HG03095 (cell line): ENCODE data around the gene THEM5.
"Not testable (repeated sequence)": the region's sequence is repeated elsewhere in the genome, so short reads cannot be mapped to it uniquely, and the experiment has no call there.

Source experiments
- ATAC-seq: cut with Tn5 transposase; IDR thresholded peaks from one replicate; pipeline ENCODE4 v1.9.1; 2021; ENCODE audit warnings: moderate library complexity; ENCODE audit not compliant: unreplicated experiment

The THEM5 gene

DNA sequence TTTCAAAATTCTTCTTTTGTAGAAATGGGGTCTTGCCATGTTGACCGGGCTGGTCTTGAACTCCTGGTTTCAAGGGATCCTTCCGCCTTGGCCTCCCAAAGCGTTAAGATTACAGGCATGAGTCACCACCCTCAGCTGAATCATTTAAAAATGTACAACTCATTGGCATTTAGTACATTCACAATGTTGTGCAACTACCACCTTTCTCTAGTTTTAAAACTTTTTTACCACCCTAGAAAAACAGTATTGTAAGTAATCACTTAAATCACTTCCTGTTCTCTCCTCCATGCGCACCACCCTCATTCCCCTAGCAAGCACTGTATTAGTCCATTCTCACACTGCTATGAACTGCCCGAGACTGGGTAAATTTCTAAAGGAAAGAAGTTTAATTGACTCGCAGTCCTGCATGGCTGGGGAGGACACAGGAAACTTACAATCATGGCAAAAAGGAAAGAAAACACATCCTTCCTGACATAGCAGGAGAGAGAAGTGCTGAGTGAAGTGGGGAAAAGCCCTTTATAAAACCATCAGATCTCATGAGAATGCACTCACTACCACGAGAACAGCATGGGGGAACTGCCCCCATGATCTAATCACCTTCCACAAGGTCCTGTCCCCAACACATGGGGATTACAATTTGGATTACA is 14.4 kb upstream of the THEM5 start:
- no peak for ATAC-seq

DNA sequence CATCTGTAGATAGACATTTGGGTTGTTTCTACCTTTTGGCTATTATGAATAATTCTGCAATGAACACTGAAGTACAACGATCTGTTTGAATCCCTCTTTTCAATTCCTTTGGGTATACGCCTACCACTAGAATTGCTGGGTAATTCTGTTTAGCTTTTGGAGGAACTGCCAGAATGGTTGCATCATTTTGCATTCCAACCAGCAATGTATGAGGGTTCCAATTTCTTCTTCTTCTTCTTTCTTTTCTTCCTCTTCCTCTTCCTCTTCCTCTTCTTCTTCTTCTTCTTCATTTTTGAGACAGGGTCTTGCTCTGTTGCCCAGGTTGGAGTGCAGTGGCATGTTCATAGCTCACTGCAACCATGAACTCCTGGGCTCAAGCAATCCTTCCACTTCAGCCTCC is 13.8 kb upstream of the THEM5 start:
- ATAC-seq: no peak

- ATAC-seq: no peak
Measured at GRCh38 chr1:151864411-151864810, 10.9 kb upstream of the THEM5 start.

- ATAC-seq: no peak
Measured at GRCh38 chr1:151862604-151863003, 9.1 kb upstream of the THEM5 start.

GRCh38 chr1:151860504-151861187 is 7.1 kb upstream of the THEM5 start:
- no peak for ATAC-seq

GRCh38 chr1:151859891-151860293 is 6.4 kb upstream of the THEM5 start:
- ATAC-seq: no peak

DNA sequence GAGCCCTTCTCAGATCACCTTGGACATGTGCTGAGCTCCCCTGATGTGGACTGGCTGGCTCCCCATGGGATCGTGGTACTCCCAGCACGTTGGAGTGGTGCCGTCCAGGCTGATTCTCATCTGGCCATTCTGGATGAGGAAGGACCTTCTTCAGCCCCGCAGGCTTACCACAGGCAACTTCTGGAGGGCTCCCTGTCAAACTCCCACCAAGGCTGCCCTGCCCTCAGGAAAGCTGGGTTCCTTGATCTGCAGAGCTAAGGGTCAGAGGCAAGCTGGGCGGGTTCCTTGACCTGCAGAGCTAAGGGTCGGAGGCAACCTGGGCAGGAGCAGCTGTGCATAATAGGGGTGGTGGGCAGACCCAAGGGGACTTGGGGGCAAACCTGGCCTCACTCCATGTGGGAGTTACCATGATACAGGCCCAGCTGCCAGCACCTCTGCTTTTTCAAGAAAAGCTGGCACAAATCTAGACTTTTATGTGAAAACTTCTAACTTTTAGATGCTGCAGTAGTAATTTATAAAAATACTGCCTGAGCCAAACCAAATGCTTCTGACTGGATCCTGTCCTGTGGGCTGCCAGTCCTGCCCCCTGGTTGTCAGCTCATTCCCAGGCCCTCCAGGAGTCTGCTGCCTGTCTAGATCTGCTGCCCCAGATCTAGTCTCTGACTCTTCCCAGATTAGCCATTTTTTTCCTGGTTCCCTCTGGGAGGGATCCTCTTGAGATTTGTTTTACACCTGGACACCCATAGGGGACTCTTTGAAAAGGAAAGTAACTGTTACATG is 5.6 kb upstream of the THEM5 start:
- ATAC-seq: no peak

DNA sequence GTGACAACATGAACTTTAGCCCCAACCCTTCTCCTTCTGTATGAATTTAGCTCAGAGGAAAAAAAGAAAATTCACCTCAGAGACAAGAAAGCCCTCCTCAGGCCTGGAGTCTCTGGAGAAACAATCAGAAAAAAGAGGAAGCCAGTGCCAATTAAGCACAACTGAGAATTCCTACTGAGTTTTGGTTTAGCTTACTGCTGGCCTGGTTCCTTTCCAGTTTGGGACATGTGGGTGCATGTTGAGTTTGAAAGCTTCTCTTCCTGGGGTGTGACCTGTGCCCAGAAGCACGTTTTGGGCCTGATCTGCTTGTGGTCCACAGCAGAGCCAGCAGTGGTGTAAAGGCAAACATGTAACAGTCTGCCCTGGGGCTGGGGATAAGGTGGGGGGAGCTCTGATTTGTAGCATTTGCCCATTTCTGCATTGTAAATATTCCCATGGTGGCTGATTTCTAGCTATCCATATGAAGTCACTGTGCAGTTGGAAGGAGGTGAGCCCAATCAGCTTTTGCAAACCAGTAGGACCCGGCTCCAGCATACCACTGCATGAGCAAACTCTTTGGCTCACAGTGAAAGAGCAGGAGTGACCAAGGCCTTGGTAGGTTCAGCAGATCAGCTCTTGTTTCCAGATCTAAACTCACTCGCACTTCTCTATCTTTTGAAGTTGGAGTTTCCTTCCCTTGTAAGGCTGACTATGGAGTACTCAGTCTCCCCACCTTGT is 4.7 kb upstream of the THEM5 start:
- ATAC-seq: no peak

GRCh38 chr1:151855933-151856332 is 2.4 kb upstream of the THEM5 start:
- no peak for ATAC-seq

DNA sequence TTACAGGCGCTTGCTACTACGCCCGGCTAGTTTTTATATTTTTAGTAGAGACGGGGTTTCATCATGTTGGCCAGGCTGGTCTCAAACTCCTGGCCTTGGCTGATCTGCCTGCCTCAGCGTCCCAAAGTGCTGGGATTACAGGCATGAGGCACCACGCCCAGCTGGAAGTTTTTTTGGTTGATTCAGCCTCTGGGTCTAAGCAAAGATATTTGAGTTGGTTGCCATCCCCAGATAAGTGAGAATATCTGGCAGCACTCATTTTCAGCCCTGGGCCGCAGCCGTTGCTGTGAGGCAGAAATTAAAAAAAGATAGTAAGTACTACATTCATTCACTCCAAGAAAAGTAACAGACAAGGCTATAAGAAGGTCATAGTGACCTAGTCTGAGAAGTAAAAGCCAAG is 2.0 kb upstream of the THEM5 start:
- ATAC-seq: not testable (repeated sequence)

DNA sequence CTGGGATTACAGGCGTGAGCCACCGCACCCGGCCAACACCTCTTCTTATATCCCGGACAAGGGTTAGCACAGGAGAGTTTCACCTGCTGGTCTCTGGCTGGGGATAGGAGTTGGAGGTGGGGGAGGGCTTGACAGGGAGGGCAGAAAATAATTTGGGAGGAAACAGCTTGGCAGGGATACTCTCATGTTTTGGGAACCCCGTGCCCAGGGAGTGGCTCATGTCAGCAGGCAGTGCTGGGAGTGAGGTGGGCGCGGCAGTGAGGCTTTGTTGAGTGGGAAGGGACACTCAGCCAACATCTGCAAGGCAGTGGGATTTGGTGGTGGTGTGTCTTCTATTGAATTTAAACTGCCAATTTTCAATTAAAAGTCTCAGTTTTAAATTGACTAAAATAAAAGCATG is 1.1 kb upstream of the THEM5 start:
- no peak for ATAC-seq

GRCh38 chr1:151852733-151853132 is 779 bp downstream of the THEM5 start:
- ATAC-seq: no peak

- ATAC-seq: no peak
Measured at GRCh38 chr1:151851886-151852285, 1.6 kb downstream of the THEM5 start.

DNA sequence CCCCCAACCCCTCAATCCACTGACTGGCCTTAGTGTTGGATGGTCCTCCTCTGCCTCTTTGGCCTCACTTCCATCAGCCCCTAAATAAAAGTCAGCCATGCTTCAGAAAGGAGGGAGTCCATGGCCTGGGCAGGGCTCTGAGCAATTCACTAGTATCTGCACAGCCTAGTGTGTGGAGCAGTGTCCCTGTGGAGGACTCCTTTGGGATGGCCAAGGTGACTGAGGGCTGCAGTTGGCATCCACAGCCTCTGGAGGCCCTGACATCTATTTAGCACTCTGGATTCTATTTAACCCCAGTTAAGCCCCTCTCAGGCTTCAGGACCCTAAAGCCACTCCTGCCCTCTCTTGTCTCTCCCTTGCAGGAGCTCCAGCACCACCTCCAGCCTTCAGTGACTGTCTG is 3.6 kb downstream of the THEM5 start:
- ATAC-seq: no peak

DNA sequence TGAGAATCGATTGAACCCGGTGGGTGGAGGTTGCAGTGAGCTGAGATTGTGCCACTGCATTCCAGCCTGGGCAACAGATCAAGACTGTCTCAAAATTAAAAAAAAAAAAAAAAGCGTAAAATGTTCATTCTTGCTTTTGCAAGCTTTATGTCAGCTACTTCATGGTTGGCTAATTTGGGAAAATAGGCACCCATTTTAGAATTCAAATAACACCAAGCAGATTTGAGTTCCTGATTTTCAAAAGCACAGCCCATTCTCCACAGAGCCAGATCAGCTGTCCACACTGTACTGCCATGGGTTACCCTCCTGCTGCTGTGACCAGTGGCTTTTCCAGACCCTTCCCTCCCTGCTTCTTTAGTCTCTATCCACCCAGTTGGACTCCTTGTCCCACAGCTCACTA is 4.4 kb downstream of the THEM5 start:
- no peak for ATAC-seq

DNA sequence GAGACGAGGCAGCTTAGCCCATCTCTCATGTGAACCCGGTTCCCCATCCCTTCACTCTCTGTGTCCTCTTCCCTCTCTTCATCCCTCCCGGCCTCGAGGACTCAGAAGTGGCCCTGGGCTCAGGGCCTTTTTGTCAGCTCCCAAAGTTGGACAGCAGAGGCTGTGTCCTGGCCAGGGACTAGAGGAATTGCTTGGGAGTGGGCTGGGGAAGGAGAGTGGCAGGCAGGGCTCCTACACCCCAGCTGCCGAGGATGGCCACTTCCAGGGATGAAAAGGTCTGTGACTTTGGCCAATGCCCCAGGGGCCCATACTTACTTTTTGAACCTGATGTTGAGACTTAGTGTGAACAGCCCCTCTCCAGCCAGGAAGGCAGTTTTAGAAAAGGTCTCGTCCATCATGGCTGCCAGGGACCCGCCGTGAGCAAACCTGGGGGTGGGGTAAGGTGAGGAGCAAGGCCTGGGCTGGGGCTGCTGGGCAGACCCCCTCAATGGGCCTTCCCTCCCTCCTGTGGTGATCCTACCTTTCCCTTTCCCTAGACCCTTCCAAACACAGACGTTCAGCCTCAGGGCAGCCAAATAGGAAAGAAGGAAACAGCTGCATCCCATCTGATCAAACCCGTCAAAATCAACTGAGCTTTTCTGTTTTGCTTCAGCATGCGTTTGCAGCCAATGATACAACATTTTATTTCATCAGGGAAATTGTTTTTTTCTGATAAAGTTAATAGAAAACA is 5.5 kb downstream of the THEM5 start:
- ATAC-seq: no peak

- no peak for ATAC-seq
Measured at GRCh38 chr1:151846686-151847237, 6.8 kb downstream of the THEM5 start.

DNA sequence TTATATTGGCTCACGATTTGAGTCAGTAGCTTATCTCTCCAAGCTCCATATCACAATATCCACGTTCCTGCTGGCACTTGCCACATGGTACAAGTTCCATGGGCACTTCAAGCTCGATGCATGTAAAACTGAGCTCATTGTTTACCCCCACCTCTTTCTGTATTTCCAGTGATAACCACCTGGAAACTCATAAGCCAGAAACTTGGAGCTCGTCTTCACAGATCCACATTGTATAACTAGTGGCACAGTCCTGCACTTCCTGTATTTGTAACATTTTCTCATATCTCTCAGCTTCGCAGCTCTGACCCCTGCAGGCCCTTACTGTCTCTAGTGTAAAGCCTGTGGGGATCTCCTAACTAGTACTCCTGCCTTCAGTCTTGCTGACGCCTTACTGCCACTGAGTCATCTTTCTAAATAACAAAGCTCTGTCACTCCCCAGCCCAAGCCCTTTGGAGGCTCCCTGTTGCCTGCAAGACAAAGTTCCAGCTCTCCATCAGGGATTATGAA is 7.4 kb downstream of the THEM5 start:
- ATAC-seq: no peak

- no peak for ATAC-seq
Measured at GRCh38 chr1:151843398-151843797, 10.1 kb downstream of the THEM5 start.

GRCh38 chr1:151841141-151841540 is 12.4 kb downstream of the THEM5 start:
- no peak for ATAC-seq
